Hematopoietic multipotent progenitor cell treated with erythropoietin and hydrocortisone succinate and interleukin-3 and kit ligand, for 6 days (in vitro differentiated cells): ENCODE data around the gene PSMF1.
A peak's percentile ranks its signal among the peaks of the same experiment; 100 is the strongest.

Experiments
- DNase-seq: peaks from one replicate; pipeline ENCODE4 v3.0.0-alpha.2; 2015

PSMF1 gene

GRCh38 chr20:1165521-1165920 lies 47.1 kb downstream of the PSMF1 start:
- no peak for DNase-seq

GRCh38 chr20:1165941-1166340 lies 47.5 kb downstream of the PSMF1 start:
- no peak for DNase-seq

- DNase-seq = no peak
Observed at GRCh38 chr20:1166948-1167720, 48.7 kb downstream of the PSMF1 start.

GRCh38 chr20:1169224-1169623 lies 50.8 kb downstream of the PSMF1 start:
- no peak for DNase-seq

GRCh38 chr20:1171461-1172093 lies 53.2 kb downstream of the PSMF1 start:
- peak; percentile 85 for DNase-seq

- DNase-seq = no peak
Observed at GRCh38 chr20:1173698-1174097, 55.3 kb downstream of the PSMF1 start.

- peak; percentile 38 for DNase-seq
Observed at GRCh38 chr20:1174787-1175186, 56.4 kb downstream of the PSMF1 start.

- no peak for DNase-seq
Observed at GRCh38 chr20:1177680-1178079, 59.3 kb downstream of the PSMF1 start.

GRCh38 chr20:1178103-1178502 lies 59.7 kb downstream of the PSMF1 start:
- no peak for DNase-seq

- DNase-seq = no peak
Observed at GRCh38 chr20:1178623-1179022, 60.2 kb downstream of the PSMF1 start.

- DNase-seq = no peak
Observed at GRCh38 chr20:1180949-1181348, 62.5 kb downstream of the PSMF1 start.

- no peak for DNase-seq
Observed at GRCh38 chr20:1182106-1182505, 63.7 kb downstream of the PSMF1 start.

- DNase-seq = no peak
Observed at GRCh38 chr20:1183153-1183552, 64.8 kb downstream of the PSMF1 start.

- no peak for DNase-seq
Observed at GRCh38 chr20:1184260-1184637, 65.8 kb downstream of the PSMF1 start.

GRCh38 chr20:1184638-1185315 lies 66.4 kb downstream of the PSMF1 start, which contains the start of gene TMEM74B:
TMEM74B (minus strand) TSS chr20:1184981; CDS start chr20:1183801, 1,180 bp downstream.
- no peak for DNase-seq

- no peak for DNase-seq
Observed at GRCh38 chr20:1185316-1185741, 66.9 kb downstream of the PSMF1 start.

- DNase-seq = peak; percentile 72
Observed at GRCh38 chr20:1185790-1186334, 67.5 kb downstream of the PSMF1 start.

GRCh38 chr20:1186367-1186991 lies 68.1 kb downstream of the PSMF1 start:
- DNase-seq = no peak

GRCh38 chr20:1187605-1188171 lies 69.3 kb downstream of the PSMF1 start:
- DNase-seq = peak; percentile 70

- no peak for DNase-seq
Observed at GRCh38 chr20:1188347-1188746, 69.9 kb downstream of the PSMF1 start.

- DNase-seq = no peak
Observed at GRCh38 chr20:1189827-1190226, 71.4 kb downstream of the PSMF1 start.

GRCh38 chr20:1190847-1191246 lies 72.4 kb downstream of the PSMF1 start:
- DNase-seq = no peak

- no peak for DNase-seq
Observed at GRCh38 chr20:1191299-1191698, 72.9 kb downstream of the PSMF1 start.
